Glomerular visceral epithelial cell (primary cell): ENCODE results near the gene AJM1.
A peak's percentile ranks its signal among the peaks of the same experiment; 100 is the strongest.
"Not testable (repeated sequence)": the region's sequence is repeated elsewhere in the genome, so short reads cannot be mapped to it uniquely, and the experiment has no call there.

Source experiments
- DNase-seq: peaks from one replicate; pipeline ENCODE4 v3.0.0-alpha.2; 2016; ENCODE audit errors: extremely low spot score

The AJM1 gene

DNA sequence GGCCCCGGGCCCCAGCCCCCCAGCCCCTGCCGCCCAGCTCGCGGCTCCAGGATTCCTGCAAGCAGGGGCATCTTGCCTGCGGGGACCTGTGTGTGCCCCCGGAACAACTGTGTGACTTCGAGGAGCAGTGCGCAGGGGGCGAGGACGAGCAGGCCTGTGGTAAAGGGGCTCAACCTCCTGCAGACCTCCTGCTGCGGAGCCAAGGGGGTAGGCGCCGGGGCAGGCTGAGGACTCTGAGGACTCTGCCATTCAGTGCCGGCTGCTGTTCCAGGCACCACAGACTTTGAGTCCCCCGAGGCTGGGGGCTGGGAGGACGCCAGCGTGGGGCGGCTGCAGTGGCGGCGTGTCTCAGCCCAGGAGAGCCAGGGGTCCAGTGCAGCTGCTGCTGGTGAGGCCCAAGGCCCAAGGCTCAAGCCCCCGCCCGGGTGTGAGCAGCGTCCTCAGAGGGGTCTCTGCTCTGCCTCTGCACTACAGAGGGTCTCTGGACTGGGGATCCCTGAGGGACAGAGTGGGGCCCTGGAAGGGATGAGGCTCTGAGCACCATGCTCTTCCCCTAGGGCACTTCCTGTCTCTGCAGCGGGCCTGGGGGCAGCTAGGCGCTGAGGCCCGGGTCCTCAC, 13.3 kb downstream of the AJM1 start:
- no peak for DNase-seq

DNA sequence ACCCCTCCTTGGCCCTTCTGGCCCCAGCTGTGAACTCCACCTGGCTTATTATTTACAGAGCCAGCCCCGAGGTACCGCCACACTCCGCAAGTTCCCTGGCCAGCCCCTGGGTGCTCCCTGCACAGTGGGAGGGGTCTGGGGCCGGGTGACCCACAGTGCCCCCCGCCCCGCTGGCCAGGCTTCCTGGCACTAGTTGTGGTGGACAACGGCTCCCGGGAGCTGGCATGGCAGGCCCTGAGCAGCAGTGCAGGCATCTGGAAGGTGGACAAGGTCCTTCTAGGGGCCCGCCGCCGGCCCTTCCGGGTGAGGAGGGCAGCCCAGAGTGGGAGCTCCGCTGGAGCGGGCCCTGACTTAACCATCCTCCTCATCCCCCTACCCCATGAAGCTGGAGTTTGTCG, 13.8 kb downstream of the AJM1 start:
- no peak for DNase-seq

DNA sequence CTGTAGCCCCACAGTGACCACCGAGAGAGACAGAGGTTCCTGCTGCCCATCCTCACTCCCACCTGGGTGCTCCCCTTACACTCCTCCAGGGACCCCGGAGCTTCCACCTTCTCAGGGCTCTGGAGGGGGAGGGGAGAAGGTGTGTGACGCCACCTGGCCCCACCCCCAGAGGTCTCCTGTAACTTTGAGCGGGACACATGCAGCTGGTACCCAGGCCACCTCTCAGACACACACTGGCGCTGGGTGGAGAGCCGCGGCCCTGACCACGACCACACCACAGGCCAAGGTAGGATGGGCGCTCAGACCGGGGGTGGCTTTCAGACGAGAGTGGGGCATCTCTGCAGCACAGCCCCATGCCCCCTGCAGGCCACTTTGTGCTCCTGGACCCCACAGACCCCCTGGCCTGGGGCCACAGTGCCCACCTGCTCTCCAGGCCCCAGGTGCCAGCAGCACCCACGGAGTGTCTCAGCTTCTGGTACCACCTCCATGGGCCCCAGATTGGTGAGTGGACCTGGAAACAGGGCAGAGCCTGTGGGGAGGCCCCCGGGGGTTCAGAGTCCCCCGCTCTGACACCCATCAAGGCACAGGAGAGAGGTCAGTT, 14.4 kb downstream of the AJM1 start:
- no peak for DNase-seq

- DNase-seq, result no peak
Observed at GRCh38 chr9:136857166-136857565, 14.9 kb downstream of the AJM1 start.

DNA sequence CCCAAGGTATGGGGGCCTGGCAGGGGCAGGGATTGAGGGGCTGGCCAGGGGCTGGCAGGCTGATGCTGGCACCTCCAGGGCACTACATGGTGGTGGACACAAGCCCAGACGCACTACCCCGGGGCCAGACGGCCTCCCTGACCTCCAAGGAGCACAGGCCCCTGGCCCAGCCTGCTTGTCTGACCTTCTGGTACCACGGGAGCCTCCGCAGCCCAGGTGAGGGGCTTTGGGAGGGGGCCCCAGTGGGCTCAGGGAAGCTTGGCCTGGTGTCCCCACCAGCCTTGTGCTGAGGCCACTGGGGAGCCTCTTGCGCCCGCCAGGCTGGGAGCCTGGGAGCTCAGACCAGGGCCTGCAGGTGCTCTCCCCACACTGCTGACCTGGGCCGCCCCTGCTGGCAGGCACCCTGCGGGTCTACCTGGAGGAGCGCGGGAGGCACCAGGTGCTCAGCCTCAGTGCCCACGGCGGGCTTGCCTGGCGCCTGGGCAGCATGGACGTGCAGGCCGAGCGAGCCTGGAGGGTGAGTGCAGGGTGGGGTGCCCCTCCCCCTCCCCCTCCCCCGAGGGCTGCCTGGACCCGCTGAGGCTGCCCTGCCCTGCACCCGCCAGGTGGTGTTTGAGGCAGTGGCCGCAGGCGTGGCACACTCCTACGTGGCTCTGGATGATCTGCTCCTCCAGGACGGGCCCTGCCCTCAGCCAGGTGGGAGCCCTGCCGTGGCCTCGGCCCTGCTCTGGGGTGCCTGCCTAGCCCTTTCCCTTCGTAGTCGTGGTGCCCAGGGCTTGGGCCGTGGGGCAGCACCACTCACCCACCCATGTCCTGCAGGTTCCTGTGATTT, 15.5 kb downstream of the AJM1 start:
- DNase-seq, result no peak

GRCh38 chr9:136858452-136858843, 16.2 kb downstream of the AJM1 start:
- no peak for DNase-seq

DNA sequence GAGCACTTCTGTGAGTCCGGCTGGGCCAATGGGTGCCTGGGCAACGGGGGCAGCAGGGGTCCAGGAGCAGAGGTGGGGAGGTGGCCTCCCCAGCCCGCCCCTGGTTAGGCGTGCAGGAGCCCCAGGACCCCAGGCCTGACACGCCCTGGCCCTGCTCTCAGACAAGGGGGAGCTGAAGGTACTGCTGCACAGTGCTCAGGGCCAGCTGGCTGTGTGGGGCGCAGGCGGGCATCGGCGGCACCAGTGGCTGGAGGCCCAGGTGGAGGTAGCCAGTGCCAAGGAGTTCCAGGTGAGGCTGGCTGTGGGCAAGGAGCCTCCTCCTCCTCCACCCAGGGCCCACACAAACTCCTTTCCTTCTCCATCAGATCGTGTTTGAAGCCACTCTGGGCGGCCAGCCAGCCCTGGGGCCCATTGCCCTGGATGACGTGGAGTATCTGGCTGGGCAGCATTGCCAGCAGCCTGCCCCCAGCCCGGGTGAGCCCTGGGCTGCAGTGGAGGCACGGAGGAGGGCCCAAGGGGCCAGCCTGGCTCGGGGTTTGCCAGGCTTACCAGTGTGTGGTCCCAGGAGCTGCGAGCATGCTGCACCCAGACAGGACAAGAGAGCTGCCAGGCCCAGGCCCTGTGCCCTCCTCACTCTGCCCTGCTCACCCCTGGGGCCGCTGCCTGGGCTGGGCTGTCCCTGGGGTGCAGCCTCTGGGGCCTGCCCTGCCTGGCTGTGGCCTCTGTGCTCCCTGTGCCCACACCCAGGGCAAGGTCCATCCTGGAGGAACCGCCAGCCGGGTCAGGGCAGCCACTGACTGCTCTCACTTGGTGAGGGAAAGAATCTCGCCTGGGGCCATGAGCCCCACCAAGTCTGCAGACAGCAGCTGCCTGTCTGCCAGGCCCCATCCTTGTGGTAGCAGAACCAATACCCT, 16.8 kb downstream of the AJM1 start:
- peak; percentile 82 for DNase-seq

DNA sequence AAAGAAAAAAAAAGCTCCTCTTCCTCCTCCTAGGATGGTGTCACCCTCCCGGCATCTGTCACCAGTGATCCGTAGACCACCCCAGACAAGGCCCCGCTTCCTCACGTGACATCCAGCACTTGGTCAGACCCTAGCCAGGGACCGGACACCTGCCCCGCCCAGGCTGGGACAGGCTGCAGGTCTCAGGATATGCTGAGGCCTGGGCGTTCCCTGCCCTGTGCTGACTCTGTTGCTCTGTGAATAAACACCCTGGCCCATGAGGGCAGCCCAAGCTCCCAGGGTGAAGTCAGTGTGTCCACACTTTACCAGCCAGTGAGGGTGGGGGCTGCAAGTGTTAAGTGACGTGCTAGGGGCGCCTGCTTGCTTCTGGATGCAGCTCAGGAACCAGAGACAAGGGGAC, 18.3 kb downstream of the AJM1 start:
- DNase-seq, result no peak

DNA sequence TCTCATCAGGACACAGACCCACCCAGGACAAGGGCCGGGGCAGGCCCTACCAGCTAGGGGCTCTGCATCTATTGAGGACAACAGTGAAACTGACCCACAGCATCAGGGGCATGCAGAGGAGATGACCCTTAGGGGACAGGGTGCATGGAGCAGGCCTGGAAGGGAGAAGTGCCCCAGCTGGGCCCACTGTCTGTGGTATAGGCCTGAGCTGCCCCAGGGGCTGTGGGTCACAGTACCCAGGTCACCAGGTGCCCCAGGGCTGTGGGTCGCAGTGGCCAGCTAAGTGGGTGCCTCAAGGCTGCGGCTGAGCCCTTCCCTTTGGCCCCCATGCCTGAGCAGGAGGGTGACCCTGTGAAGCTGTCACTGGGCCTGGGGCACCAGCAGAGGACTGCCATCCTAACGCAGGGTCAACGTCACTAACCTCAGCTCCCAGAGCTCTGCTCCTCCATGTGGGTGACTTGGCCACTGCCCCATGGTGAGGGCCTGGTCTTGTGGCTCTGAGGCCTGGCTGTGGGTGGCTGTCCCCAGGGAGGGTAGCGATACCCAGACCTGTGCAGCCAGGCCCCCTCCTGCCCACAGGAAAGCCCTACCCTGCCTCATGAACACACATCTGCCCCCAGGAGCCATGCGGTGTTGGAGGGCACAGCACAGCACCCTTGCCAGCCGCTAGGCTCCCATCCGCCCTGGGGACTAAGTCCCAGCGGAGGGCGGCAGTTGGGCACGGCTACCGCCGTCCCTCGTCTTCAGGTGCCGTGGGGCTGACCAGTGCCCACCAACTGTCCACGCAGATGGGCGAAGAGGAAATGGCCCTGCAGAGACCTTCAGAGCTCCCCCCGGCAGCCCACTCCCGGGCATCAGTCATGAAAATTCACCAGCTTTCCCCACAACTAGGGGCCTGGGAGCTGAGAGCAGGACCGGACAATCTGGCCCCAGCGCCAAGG, 18.9 kb downstream of the AJM1 start:
- no peak for DNase-seq

DNA sequence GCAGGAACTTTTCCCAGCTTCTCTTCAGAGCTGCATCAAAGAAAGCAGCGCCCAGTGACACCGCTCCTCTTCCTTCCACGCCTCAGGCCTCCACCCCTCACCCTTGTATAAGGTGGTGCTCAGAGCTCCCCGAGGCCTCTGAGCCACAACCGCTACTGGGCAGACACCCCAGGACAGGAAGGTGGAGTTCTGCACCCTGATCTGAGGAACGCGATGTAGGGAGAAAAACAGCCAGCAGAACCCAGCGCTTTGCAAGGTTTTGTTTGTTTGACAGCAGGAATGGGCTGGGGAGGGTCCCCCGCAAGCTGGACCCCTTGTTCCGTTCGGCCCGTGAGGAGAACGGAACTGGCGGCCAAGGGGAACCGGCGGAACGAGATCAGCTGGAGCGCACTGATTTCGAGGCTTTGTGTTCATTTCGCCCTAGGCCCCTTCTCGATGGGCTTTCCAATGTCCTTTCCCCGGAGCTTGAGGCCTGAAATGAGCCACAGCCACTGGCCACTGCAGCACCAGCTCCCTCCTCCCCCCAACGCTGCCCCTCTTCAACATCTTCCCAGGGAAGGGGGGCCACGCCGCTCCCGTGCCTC, 19.7 kb downstream of the AJM1 start:
- DNase-seq, result no peak

DNA sequence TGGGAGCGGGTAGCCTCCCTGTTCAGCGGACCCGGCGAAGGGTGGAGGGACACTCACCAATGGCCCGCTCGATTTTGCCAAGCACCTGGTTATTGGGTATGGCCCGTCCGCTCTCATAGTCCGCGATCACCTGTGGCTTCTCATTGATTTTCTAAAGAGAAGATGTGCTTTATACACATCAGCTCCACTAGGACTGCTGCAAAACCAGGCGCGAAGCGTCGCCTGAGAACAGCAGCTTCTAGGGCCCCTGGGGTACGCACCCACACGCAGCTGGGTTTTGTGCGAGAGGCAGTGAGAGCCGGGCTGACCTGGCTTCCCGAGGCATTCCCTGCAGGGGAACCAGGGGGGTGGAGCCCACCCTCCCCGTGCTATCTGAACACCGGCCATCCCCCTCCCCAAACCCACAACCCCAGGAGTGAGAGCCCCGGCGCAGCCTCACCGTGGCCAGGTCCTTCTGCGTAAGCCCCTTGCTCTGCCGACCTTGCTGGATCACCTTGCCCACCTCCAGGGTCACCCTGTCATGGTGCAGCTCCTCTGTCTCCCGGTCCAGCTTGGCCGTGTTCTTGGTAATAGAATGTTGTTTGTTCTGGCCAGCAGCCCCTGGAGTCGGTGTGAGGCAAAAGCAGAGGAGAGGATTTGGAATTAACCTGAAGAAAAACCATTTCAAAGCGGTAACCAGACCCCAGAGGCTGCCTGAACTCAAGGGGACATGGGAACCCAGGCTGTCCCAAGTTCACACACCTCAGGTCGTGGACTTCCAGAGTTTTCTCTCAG, 20.8 kb downstream of the AJM1 start:
- DNase-seq, result no peak

- no peak for DNase-seq
Observed at GRCh38 chr9:136863623-136864273, 21.5 kb downstream of the AJM1 start.

DNA sequence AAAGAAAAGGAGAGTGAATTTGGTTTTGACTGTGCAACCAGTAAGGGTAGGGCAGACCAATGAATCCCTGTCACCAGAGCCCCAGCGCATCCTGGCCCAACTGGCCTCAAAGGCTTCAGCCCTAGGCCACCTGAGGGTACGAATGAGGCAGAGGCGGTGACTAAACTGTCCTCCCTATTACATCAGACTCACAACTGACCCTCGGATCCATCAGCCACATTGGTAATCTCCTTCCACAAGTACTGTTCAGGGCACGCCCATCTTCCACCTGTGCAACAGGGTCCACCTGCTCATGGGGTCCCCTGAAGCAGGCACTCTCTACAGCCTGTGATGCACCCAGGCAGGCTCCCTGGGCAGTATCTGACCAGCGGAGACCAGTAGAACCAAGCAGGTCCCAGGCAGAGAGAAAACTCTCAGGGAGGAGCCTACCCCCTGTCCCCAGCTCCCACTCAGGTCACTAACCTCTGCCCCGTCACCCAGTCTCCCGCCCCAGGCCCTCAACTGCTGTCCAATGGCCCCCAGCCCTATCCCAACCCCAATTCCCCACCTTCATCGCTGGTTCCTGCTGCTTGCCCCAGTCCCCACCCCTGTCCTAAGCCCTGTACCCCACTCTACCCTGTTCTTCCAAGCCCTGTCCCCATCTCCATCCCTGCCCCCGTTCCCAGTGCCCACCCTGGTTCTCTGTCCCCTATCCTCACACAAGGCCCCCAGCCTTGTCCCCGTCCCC, 22.9 kb downstream of the AJM1 start:
- no peak for DNase-seq

DNA sequence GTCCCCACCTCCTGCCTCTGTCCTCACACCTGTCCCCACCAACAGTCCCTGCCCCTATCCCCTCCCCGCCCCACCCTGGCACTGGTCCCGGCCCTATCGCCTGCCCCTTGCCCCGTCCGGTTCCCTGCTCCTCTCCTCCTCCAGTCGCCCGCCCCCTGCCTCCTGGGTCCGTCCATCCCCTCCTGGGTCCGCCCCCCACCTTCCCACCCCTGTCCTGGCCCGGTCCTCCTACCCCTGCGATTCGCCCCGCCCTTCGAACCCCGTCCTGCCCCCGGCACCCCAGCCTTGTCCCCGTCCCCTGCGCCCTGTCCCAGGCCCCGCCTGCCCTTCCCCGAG, 23.5 kb downstream of the AJM1 start:
- DNase-seq, result no peak

DNA sequence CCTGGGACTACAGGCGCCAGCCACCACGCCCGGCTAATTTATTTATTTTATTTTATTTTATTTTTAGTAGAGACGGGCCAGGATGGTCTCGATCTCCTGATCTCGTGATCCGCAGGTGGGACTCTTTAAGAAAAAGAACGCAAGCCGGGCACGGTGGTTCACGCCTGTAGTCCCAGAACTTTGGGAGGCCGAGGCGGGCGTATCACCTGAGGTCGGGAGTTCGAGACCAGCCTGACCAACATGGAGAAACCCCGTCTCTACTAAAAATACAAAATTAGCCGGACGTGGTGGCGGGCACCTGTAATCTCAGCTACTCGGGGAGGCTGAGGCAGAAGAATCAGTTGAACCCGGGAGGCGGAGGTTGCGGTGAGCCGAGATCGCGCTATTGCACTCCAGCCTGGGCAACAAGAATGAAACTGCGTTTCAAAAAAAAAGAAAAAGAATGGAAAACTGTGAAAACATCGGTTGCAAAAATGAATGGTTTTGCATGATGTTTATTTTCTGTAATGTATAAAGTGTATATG, 24.7 kb downstream of the AJM1 start:
- DNase-seq, result not testable (repeated sequence)

- no peak for DNase-seq
Observed at GRCh38 chr9:136867480-136867879, 25.2 kb downstream of the AJM1 start.

GRCh38 chr9:136867917-136868316, 25.6 kb downstream of the AJM1 start:
- no peak for DNase-seq

- DNase-seq, result no peak
Observed at GRCh38 chr9:136868644-136869043, 26.4 kb downstream of the AJM1 start.
